GM06990 (cell line): ENCODE measurements around the gene MFAP3L.

Source experiments
- DNase-seq: peaks from one replicate; pipeline ENCODE4 v3.0.0-alpha.2; 2011; ENCODE audit not compliant: insufficient read length; ENCODE audit errors: extremely low read depth
- H3K27me3 ChIP-seq: replicated peaks from 2 replicates; pipeline ENCODE4 v1.6.0; 2011; ENCODE audit warnings: low read length; ENCODE audit not compliant: control insufficient read depth, insufficient read depth
- H3K36me3 ChIP-seq: 2 replicates; pipeline ENCODE4 v1.5.1; 2011; ENCODE audit warnings: low read length; ENCODE audit not compliant: control insufficient read depth, insufficient read depth
- H3K4me3 ChIP-seq: replicated peaks from 2 replicates; pipeline ENCODE4 v1.5.1; 2011; ENCODE audit warnings: low read depth, mild to moderate bottlenecking, control low read depth, low read length
- TF ChIP-seq, protein P1 (sequence below): IDR thresholded peaks from 2 replicates; pipeline ENCODE4 v1.5.1; 2011; ENCODE audit warnings: low read length, control low read depth, mild to moderate bottlenecking, inconsistent platforms; ENCODE audit not compliant: insufficient read depth, poor library complexity, severe bottlenecking

Gene MFAP3L

DNA sequence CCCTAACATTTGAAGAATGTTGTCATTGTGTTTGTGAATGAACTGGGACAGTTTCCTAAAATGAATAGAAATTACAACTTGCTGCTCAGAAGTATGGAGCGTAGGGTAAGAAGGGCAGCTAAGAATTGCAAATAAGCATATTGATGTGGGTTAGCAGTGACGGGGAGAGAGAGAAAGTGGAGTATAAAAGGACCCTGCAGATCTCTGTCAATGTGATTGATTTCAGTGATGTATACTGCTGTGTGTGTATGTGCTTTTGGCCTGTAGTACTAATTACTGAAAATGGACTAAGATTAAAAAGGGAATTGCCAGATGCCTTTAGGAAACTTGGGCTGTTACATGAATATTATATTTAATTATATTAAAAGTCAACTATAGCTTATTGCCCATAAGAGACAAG is 7.8 kb upstream of the MFAP3L start:
- H3K36me3 ChIP-seq = no peaks in the 10 kb centered on the region
- TF ChIP-seq, protein P1, sequence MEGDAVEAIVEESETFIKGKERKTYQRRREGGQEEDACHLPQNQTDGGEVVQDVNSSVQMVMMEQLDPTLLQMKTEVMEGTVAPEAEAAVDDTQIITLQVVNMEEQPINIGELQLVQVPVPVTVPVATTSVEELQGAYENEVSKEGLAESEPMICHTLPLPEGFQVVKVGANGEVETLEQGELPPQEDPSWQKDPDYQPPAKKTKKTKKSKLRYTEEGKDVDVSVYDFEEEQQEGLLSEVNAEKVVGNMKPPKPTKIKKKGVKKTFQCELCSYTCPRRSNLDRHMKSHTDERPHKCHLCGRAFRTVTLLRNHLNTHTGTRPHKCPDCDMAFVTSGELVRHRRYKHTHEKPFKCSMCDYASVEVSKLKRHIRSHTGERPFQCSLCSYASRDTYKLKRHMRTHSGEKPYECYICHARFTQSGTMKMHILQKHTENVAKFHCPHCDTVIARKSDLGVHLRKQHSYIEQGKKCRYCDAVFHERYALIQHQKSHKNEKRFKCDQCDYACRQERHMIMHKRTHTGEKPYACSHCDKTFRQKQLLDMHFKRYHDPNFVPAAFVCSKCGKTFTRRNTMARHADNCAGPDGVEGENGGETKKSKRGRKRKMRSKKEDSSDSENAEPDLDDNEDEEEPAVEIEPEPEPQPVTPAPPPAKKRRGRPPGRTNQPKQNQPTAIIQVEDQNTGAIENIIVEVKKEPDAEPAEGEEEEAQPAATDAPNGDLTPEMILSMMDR = no peak

GRCh38 chr4:170030121-170030520 is 3.9 kb upstream of the MFAP3L start:
- Histone ChIP-seq H3K27me3 (no peaks in the 10 kb centered on the region; the same call in 1 of the 2 replicates), H3K36me3 (no peaks in the 10 kb centered on the region), H3K4me3 (no peak overlapping the region)
- DNase-seq = no peak
- TF ChIP-seq, protein P1 = no peak

More for the DNA sequence above, 7.8 kb upstream of the MFAP3L start:
- no peak overlapping the region for H3K4me3 ChIP-seq
- no peaks in the 10 kb centered on the region for H3K27me3 ChIP-seq
- DNase-seq = no peak

GRCh38 chr4:170027181-170027829 is 1.1 kb upstream of the MFAP3L start:
- DNase-seq = peak; percentile 87
- Histone ChIP-seq H3K27me3 (no peaks in the 10 kb centered on the region; the same call in 1 of the 2 replicates), H3K36me3 (no peaks in the 10 kb centered on the region), H3K4me3 (peak overlapping the region; percentile 60)
- TF ChIP-seq, protein P1 = no peak

DNA sequence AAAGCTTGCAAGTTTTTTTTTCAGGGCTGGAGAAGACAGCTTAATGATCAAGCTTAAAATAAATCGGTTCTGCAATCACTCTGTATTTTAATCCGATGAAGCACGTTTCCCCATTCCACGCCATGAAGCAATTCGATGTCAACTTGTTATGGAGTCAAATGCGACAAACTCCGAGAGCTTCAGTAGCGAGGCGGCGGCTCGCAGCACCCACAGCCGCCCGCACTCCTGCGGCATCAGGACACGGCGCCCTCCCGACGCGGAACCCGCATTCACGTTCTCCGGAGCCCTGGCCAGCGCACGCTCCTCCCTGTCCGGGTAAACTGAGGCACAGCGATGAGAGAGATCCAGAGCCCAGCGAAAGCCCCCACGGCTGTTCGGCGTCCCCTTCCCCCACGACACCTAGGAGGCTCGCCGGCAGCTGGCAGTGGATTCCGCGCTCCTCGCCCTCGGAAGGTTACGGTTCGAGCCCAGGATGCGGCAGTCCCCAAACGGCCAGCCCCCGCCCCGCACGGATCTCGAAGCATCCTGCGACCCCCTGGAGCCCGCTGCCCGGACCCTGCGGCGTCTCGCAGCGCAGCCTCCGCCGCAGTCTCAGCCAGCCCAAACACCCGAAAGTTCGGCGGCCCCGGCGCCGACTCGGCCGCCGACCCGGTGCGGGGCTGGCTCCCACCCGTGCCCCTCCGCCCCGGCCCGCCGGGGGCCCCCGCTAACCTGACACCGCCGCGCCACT is 507 bp downstream of the MFAP3L start:
- H3K36me3 ChIP-seq = no peaks in the 10 kb centered on the region
- peak overlapping the region; percentile 19 for H3K4me3 ChIP-seq
- TF ChIP-seq, protein P1 = no peak
- DNase-seq = no peak
- no peaks in the 10 kb centered on the region; the same call in 1 of the 2 replicates for H3K27me3 ChIP-seq

- H3K36me3 ChIP-seq = no peaks in the 10 kb centered on the region
- no peaks in the 10 kb centered on the region; the same call in 1 of the 2 replicates for H3K27me3 ChIP-seq
- DNase-seq = no peak
- no peak overlapping the region for H3K4me3 ChIP-seq
- TF ChIP-seq, protein P1 = no peak
These were observed 4.0 kb downstream of the MFAP3L start for GRCh38 chr4:170022211-170022610.
